Epithelial cell of proximal tubule (primary cell): Measurements from ENCODE around the gene OR51Q1. TPM values are rescaled to one million over a fixed set of nuclear protein-coding genes. Genes with fewer than 3 reads are reported as not detected.

Experiments used
- DNase-seq: peaks from one replicate; pipeline ENCODE4 v3.0.0-alpha.2; 2011; ENCODE audit warnings: low read depth
- H3K4me3 ChIP-seq: 2 replicates; pipeline ENCODE4 v1.5.1; 2011; ENCODE audit warnings: low read depth, mild to moderate bottlenecking, low read length
- CTCF ChIP-seq: conservative IDR thresholded peaks from 2 replicates; pipeline ENCODE4 v1.5.1; 2012; ENCODE audit warnings: low read depth, mild to moderate bottlenecking, low read length
- total RNA-seq: library from RNA; depleted of rRNA; stranded (reverse); fragments of >200 nt; gene quantifications from 2 replicates; pipeline ENCODE4 v1.2.3, GENCODE V29; 2015

Gene OR51Q1
- total RNA-seq, 1 donor from 2014 or later, result not detected

DNA sequence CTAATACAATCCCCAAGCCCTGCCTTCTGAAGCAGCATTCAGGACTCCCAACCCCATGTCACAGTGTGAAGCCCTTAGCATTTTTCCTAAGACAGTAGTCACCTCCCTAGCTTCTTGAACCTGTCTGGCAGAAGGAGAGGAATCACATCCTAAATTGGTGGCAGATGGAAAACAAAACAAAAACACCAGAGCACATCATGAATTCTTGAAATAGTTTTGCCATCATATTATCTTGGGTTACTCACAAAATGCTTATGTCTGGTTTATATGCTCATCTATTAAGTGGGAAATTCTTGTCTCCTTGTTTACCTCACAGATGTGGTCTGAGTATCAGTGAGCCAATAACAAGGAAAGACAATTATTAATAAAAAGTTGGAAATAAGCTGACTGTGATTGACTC lies 23.0 kb upstream of the OR51Q1 start:
- no peak for DNase-seq
- no peak overlapping the region for H3K4me3 ChIP-seq
- no peak for TF ChIP-seq CTCF

DNA sequence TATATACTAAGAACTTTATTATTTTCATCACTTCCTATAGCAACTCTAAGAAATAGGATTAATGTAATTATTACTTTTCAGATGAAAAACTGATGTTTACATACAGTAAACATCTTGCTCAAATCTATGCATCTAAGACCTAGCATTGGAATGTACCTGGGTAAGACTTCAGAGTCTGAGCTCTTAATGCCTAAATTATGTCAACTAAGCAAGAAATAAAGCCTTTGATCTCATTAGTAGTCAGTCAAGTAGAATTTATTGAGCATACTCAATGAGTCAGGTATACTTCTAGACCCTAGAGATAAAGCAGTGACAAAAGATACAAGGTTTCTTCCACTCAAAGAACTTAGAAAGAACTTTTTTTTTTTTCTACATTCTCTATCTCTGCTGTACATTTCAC lies 16.7 kb upstream of the OR51Q1 start:
- no peak overlapping the region for H3K4me3 ChIP-seq
- no peak for TF ChIP-seq CTCF
- DNase-seq, result no peak

DNA sequence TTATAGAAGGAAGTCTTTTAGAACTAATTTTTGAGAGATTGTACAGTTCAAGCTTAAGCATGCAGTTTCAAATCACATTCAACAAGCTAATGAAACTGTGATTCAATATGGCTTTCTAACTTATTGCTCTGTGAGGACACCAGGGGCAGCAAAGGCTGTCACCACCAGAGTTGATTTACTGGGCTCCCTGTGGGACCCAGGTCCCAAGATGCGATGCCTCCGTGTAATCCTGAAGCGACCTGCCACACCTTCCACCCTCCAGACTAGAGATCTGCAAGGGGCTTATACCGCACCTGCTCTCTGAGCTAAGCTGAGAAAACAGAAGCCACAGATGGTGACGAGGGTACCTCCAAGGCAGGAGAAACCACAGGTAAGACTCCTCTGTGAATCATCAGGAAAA lies 918 bp upstream of the OR51Q1 start:
- H3K4me3 ChIP-seq, result no peak overlapping the region
- no peak for TF ChIP-seq CTCF
- DNase-seq, result no peak

GRCh38 chr11:5423131-5423530 lies 1.2 kb downstream of the OR51Q1 start:
- DNase-seq, result no peak
- TF ChIP-seq CTCF, result no peak

GRCh38 chr11:5441414-5441813 lies 19.5 kb downstream of the OR51Q1 start, which contains the start of gene OR51I1:
Gene OR51I1, minus strand, starts transcription at chr11:5441514. Its CDS starts 0 bp downstream, at chr11:5441514.
- no peak for DNase-seq
- H3K4me3 ChIP-seq, result no peak within 1 kb of the TSS
- no peak for TF ChIP-seq CTCF

More at GRCh38 chr11:5423131-5423530, 1.2 kb downstream of the OR51Q1 start:
- H3K4me3 ChIP-seq, result no peak overlapping the region

GRCh38 chr11:5443835-5444393 lies 22.0 kb downstream of the OR51Q1 start:
- no peak for DNase-seq
- no peak overlapping the region for H3K4me3 ChIP-seq
- no peak for TF ChIP-seq CTCF

DNA sequence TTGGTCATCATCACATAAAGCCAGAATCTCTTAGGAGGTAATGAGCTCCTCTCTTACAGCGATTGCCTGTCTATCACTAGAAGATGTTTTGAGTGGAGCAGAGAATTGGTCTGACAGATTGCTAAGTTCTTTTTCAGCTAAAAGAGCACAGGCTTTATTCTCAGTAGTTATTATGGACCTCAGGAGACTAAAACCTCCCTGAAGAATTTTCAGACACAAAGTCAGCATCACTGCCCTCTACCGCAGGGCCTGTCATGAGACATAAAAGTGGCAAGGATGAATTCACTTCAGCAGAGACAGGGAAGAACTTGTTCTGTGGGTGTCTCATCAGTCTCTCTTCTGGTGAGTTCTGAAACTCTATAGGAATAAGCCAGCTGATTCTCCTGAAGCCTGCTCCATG lies 27.1 kb downstream of the OR51Q1 start, which contains the start of gene OR51I2:
Gene OR51I2, plus strand, starts transcription at position 301 of the 400 bp plus-strand sequence. CDS start 4,166 bp downstream, outside the sequence.
- TF ChIP-seq CTCF, result no peak
- no peak within 1 kb of the TSS for H3K4me3 ChIP-seq
- DNase-seq, result no peak
